ENCODE measurements around the gene RRN3.
"Not testable (repeated sequence)": the region's sequence is repeated elsewhere in the genome, so short reads cannot be mapped to it uniquely, and the experiment has no call there.

RRN3 gene

DNA sequence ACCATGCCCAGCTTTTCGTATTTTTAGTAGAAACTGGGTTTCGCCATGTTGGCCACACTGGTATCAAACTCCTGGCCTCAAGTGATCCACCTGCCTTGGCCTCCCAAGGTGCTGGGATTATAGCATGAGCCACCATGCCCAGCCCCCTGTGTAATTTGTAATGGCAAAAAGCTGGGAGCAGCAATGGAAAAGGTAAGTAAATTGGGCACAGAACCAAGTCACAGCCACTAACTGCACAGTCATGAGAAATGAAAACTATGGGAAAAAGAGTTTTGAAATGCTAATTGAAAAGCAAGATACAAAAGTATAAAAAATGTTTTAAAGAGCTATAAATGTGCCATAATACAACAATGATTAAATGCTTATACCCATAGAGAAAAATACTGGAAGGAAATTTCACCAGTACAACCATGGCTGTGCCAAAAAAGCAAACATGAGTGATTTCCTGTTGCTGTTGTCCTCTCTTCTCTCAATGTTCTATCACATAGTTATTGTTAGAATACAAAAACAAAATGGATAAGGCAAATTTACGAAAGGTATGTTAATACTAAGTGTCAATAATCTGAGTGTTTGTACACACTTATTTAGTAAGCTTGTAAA, 44.4 kb downstream of the RRN3 start:
- FAIRE-seq: no peak

DNA sequence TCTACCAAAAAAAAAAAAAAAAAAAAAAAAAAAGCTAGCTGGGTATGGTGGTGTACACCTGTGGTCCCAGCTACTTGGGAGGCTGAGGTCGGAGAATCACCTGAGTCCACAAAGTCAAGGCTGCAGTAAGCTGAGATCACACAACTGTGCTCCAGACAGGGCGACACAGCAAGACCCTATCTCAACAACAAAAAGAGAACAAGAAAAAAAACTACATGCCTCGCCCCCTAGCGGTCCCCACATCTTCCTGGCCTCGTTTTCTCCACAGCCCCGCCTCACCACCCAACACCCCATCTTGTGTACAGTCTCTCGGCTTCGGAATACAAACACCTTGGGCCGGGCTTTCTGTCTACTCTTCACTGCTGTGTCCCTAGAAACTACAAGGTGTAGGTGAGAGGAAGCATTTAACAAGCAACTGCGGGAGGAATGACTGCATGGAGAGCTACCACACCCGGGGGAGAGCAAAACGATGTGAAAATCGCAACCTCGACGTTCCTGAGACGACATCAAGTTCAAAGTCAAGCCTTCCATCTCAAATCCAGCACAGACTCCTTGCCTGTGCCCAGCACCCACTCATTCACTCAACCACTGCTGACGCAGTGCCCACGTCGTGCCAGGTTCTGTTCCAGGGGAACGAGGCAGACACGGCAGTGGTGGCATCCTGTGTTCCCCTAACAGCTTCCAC, 47.2 kb downstream of the RRN3 start:
- FAIRE-seq: no peak

- FAIRE-seq: not testable (repeated sequence)
Observed at GRCh38 chr16:15045270-15045669, 48.8 kb downstream of the RRN3 start.

- FAIRE-seq: no peak
Observed at GRCh38 chr16:15044286-15044685, 49.8 kb downstream of the RRN3 start.

DNA sequence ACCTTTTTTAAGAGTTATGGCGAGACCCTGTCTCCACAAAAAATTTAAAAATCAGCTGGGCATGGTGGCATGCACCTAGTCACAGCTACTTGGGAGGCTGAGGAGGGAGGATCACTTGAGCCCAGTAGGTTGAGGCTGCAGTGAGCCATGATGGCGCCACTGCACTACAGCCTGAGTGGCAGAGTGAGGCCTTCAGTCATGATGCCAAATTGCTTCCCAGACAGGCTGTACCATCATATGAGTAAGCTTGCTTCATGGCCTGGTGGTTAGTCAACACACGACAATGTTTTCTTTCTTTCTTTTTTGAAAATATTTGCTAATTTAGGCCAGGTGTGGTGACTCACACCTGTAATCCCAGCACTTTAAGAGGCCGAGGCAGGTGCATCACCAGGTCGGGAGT, 50.7 kb downstream of the RRN3 start:
- no peak for FAIRE-seq

GRCh38 chr16:15041271-15042004, 52.6 kb downstream of the RRN3 start:
- FAIRE-seq: no peak

DNA sequence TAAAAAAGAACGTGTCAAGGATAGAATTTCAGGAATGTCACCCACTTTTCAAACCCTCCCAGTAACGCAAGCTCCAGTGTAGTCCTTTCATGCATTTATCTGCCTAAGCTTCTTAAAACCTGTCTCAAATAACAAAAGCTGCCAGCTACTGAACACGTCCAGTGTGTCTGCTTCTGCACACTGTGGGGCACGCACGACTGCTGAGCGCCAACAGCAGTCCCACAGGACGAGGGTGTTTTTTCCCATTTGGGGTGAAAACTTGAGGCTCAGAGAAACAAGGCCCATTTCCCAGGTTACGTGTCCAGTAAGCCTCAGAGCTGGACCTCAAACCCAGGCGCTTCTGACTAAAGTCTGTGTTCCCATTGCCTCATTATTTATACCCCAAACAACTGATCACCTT, 55.4 kb downstream of the RRN3 start:
- FAIRE-seq: no peak

DNA sequence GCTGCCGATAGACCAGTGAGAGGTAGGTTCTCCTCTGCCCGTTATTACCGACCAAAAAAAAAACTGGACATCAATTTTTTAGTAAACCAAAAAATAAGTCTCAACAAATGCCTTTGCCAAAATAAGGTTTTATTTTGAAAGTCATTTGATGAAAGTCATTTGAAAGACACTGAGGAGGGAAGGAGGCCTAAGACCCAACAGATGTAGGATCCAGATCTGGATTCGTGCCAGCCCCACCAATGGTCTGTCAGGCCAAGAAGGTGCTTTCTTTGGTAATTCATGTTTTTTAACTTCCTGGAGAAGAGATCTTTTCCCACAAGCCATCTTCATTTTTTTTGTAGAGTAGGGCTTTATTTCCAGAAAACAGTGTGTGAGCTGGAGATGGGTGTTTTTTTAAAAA, 56.3 kb downstream of the RRN3 start:
- FAIRE-seq: no peak

GRCh38 chr16:15037003-15037402, 57.1 kb downstream of the RRN3 start:
- FAIRE-seq: no peak

DNA sequence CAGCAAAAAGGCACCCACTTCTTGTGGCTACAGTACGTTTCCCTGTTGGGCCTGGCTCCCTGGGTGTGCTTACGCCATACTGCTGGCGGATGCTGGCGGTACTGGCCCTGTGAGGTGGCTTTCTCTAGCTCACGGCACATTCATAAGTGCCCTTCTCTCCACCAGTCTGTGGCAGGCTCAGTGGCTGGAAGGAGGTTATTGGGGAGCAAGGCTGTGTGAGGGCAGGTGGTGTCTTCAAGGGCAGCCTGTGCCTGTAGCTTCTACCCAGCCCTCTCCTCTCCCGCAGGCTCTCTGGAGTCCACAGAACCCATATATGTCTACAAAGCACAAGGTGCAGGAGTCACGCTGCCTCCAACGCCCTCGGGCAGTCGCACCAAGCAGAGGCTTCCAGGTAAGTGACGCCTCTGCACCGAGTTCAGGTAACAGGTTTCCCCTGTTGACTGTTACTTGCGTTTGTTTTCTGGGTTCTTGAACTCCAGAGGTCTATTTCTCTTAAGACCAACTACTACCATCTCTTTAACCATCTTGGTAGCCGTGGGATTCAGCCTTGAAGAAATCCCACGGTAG, 58.8 kb downstream of the RRN3 start:
- FAIRE-seq: no peak

DNA sequence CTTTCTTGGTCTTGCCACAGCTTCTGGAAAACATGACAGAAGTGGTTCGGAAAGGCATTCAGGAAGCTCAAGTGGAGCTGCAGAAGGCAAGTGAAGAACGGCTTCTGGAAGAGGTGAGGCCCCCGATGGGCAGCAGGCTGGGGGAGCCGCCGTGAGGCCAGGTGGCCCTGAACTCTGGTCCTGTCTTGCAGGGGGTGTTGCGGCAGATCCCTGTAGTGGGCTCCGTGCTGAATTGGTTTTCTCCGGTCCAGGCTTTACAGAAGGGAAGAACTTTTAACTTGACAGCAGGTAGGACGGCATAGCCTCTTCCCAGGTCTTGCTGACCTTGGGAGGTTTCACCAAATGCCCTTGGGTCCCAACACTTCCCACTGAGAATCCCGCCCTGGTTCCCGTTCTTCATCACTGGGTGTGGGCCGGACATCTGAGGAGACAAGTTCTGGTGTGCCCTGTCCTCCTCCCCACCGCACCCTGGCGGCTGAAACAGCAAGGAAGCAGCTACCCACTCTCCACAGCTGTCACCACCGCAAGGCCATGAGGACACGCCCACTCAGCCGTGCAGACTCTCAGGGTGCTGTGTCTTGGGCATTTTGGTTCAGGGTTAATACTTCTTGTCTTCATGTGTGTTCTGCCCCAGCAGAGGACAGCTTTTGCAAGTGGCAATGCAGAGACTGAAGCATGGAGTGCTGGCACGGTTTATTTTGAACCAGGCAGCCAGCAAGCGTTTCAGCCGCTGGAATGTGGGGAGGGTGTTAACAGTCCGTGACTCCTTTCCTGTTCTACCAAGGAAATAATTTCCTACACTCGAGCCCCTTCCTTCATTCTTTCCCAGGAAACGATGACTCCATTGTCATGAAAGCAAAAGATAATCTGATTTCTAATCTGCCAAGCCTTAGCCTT, 59.6 kb downstream of the RRN3 start:
- FAIRE-seq: no peak

DNA sequence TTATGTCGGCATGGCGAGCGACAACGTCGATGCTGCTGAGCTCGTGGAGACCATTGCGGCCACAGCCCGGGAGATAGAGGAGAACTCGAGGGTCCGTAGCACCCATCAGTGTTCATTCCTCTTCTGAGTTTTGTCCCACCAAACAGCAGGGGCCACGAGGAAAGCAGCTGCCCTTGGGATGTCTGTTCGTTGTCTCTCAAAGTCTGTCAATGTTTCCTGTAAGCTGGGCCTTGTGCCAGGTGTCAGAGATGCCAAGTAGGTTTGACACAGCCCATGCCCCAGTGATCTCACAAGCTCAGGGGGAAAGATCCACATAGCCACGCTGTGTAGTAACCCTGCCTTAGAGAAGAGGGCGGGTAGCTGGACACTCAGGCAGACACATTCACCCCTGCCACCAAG, 60.8 kb downstream of the RRN3 start:
- no peak for FAIRE-seq

GRCh38 chr16:15032547-15033308, 61.3 kb downstream of the RRN3 start:
- no peak for FAIRE-seq

- no peak for FAIRE-seq
Observed at GRCh38 chr16:15031586-15031985, 62.5 kb downstream of the RRN3 start.

DNA sequence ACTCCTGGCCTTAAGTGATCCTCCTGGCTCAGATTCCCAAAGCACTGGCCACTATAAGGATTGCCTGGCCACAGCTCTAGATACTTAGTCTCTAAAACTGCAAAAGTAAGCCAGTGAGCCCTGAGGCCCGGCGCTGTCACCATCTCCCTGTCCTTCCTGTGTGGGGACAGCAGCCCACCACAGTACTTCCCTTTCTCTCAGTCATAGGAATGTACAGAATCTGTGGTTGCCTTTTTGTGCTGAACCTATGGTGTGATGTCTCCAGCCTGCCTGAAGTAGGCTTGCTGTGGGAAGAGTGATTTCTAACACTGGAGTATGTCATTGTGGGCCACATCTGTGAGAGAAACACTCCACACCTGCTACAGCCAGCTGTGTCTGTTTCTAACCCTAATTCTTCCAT, 62.9 kb downstream of the RRN3 start:
- FAIRE-seq: no peak

GRCh38 chr16:15029749-15030148, 64.3 kb downstream of the RRN3 start:
- not testable (repeated sequence) for FAIRE-seq

- FAIRE-seq: not testable (repeated sequence)
Observed at GRCh38 chr16:15028801-15029698, 65.0 kb downstream of the RRN3 start.

DNA sequence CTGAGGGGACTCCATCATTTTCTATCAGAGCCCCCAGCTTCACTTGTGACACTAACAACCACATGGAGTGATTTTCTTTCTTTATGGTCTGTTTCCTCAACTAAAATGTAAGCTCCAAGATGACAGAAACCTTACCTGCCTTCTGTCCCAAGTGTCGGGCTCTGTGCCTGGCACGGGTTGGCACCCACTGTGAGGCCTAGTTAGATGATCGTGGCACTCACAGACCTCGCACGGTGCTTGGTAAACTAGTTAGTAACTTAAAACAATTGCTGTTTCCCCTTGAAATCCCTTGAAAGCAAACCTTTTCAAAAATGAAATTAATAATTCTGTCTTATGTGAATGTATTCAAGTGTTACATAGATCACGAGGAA, 65.7 kb downstream of the RRN3 start:
- not testable (repeated sequence) for FAIRE-seq

DNA sequence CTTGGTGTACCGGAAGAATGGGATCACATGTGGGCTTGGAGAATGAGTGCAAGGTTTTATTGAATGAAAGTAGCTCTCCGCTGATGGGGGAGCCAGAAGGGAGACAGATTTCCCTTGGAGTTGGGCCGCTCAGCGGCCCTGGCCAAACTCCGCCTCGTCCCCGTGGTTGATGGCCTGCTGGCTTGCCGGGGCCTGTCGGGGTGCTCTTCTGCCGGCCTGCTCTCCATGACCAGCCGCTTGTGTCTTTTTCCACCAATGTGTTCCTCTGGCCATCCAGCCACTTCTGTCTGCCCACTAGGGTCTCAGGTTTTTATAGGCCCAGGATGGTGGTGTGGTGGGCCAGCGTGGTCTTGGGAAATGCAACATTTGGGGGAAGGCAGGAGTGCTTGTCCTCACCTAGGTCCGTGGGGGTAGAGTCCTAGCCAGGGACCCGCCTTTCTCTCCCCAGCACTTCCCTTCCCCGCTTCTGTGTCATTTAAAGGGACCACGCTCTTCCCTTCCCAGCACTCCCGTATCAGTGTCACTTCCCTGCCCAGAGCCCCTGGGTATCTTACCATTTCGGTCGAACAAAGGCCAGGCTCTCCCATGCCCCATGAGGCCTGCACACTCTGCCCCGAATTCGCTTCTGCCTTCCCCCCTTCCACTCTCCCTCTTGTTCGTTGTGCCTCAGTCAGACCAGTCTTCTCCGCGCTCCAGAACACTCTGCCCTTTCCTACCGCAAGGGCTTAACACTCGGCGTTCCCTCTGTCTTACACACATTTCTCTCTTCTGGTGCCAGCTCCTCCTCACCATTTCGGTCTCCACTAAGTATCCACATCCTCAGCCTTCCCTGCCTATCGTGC, 66.3 kb downstream of the RRN3 start:
- not testable (repeated sequence) for FAIRE-seq

DNA sequence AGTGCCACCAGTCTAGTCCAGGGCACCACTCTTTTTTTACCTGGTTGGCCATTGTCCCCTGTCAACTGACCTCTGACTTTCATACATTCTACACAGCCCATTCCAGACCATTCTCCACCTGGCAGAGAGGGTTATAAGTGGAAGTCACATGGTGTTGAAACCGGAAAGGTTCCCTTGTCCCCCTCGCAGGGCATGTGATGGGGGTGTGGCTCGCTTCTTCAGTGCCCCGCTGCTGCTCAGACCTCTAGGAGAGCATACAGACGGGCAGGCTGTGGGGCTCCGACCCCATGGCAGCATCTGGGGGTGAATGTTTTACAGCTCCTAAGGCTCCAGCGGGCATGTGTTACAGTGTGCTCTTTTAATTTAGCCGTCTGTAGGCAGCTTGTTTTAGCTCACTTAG, 67.0 kb downstream of the RRN3 start:
- FAIRE-seq: not testable (repeated sequence)

Measured in TTC549 (cell line).